ENCODE measurements around the gene OSBPL8. TPM values are rescaled to one million over a fixed set of nuclear protein-coding genes. Genes with fewer than 3 reads are reported as not detected.

The OSBPL8 gene
- total and polyA plus RNA-seq, 11 donors = 4.5 to 58.7 (median 43.7) TPM

GRCh38 chr12:76312315-76312714 lies 247.3 kb downstream of the OSBPL8 start:
- 73 to 90% (median 84%) methylated on average over 7 of the region's 7 CpGs for WGBS, 4 donors
- ATAC-seq (no peak), DNase-seq (no peak)
- Histone ChIP-seq H3K4me1 (no peaks in the 10 kb centered on the region), H3K4me3 (no peak overlapping the region), H3K9me3 (no peaks in the 10 kb centered on the region), H3K36me3 (no peaks in the 10 kb centered on the region), H3K27me3 (no peaks in the 10 kb centered on the region), H3K27ac (no peak overlapping the region)
- TF ChIP-seq POLR2A (IDR thresholded peaks at IDR 0.05) (no peak), CTCF (IDR thresholded peaks at IDR 0.05) (no peak)
- intact Hi-C loops (cut with DNase I) = no loop called here

GRCh38 chr12:76311796-76312195 lies 247.8 kb downstream of the OSBPL8 start:
- DNase-seq = no peak
- 87 to 95% (median 89%) methylated on average over 3 of the region's 3 CpGs for WGBS, 4 donors

GRCh38 chr12:76310110-76310509 lies 249.5 kb downstream of the OSBPL8 start:
- Histone ChIP-seq H3K27ac (no peak overlapping the region), H3K36me3 (no peaks in the 10 kb centered on the region), H3K4me3 (no peak overlapping the region), H3K27me3 (no peaks in the 10 kb centered on the region), H3K4me1 (no peaks in the 10 kb centered on the region), H3K9me3 (no peaks in the 10 kb centered on the region)
- ATAC-seq (no peak), DNase-seq (no peak)
- TF ChIP-seq POLR2A (IDR thresholded peaks at IDR 0.05) (no peak), CTCF (IDR thresholded peaks at IDR 0.05) (no peak)
- intact Hi-C loops (cut with DNase I) = no loop called here

More at GRCh38 chr12:76311796-76312195, 247.8 kb downstream of the OSBPL8 start:
- Histone ChIP-seq H3K9me3 (no peaks in the 10 kb centered on the region), H3K27ac (no peak overlapping the region), H3K36me3 (no peaks in the 10 kb centered on the region), H3K4me3 (no peak overlapping the region), H3K4me1 (no peaks in the 10 kb centered on the region), H3K27me3 (no peaks in the 10 kb centered on the region)
- ATAC-seq = no peak
- TF ChIP-seq CTCF (IDR thresholded peaks at IDR 0.05) = no peak
- no peak for TF ChIP-seq POLR2A (IDR thresholded peaks at IDR 0.05)
- intact Hi-C loops (cut with DNase I) = no loop called here

GRCh38 chr12:76308866-76309265 lies 250.7 kb downstream of the OSBPL8 start:
- ATAC-seq = no peak
- H3K27me3 ChIP-seq = no peaks in the 10 kb centered on the region
- intact Hi-C loops (cut with DNase I) = no loop called here
- no peak overlapping the region for H3K27ac ChIP-seq
- TF ChIP-seq POLR2A (IDR thresholded peaks at IDR 0.05) = no peak
- no peak for TF ChIP-seq CTCF (IDR thresholded peaks at IDR 0.05)
- no peaks in the 10 kb centered on the region for H3K36me3 ChIP-seq
- H3K4me1 ChIP-seq = no peaks in the 10 kb centered on the region
- no peaks in the 10 kb centered on the region for H3K9me3 ChIP-seq
- no peak overlapping the region for H3K4me3 ChIP-seq
- no peak for DNase-seq
- WGBS, 4 donors = 36 to 62% (median 46%) methylated on average over 3 of the region's 3 CpGs
